Activated B cell treated with CpG ODN at 0.5 μM for 24 hours (primary cell): Measurements from ENCODE around the gene LRRD1. TPM values are rescaled to one million over a fixed set of nuclear protein-coding genes. Genes with fewer than 3 reads are reported as not detected.

Experiments
- ATAC-seq: fragments of 200-7000 bp; cut with Tn5 transposase; one replicate; pipeline ENCODE4 v1.10.0; 2021; ENCODE audit warnings: low read depth, mild to moderate bottlenecking, moderate library complexity
- CTCF ChIA-PET: fragments of 350-600 bp; sonication (Branson Sonifier 250); formaldehyde crosslinking; loops from one replicate; lab custom pipeline; 2021; ENCODE audit warnings: antibody characterized with exemption; lab: Charles Lee
- POLR2A ChIA-PET: fragments of 350-600 bp; sonication (Branson Sonifier 250); formaldehyde crosslinking; loops from one replicate; lab custom pipeline; 2021; ENCODE audit warnings: antibody characterized with exemption; lab: Charles Lee
- DNase-seq: peaks from one replicate; pipeline ENCODE4 v3.0.0; 2022
- H3K27ac Mint-ChIP-seq: one replicate; pipeline ENCODE4 v1.8.0; 2020; ENCODE audit warnings: mixed read lengths
- H3K27me3 Mint-ChIP-seq: one replicate; pipeline ENCODE4 v1.8.0; 2021; ENCODE audit warnings: mixed read lengths
- H3K36me3 Mint-ChIP-seq: one replicate; pipeline ENCODE4 v1.8.0; 2021; ENCODE audit warnings: low read depth, mixed read lengths
- H3K4me1 Mint-ChIP-seq: one replicate; pipeline ENCODE4 v1.8.0; 2021; ENCODE audit warnings: mixed read lengths
- H3K4me3 Mint-ChIP-seq: one replicate; pipeline ENCODE4 v1.8.0; 2020; ENCODE audit warnings: mild to moderate bottlenecking, mixed read lengths
- H3K9me3 Mint-ChIP-seq: one replicate; pipeline ENCODE4 v1.8.0; 2020; ENCODE audit warnings: mixed read lengths
- intact Hi-C: fragments of 100-400 bp; cut with micrococcal nuclease; formaldehyde crosslinking; loops from one replicate; pipeline ENCODE4 v1.15.1; 2024
- total RNA-seq: library from RNA; stranded (reverse); gene quantifications from 2 replicates; pipeline ENCODE4 v1.2.3, GENCODE V29; 2022
- TF ChIP-seq, protein P1 (sequence below): fragments of 200-600 bp; IDR thresholded peaks from one replicate; pipeline ENCODE4 v1.8.0; 2022; ENCODE audit warnings: antibody characterized with exemption, mild to moderate bottlenecking

LRRD1 gene
- total RNA-seq, 1 donor from 2014 or later, result not detected

DNA sequence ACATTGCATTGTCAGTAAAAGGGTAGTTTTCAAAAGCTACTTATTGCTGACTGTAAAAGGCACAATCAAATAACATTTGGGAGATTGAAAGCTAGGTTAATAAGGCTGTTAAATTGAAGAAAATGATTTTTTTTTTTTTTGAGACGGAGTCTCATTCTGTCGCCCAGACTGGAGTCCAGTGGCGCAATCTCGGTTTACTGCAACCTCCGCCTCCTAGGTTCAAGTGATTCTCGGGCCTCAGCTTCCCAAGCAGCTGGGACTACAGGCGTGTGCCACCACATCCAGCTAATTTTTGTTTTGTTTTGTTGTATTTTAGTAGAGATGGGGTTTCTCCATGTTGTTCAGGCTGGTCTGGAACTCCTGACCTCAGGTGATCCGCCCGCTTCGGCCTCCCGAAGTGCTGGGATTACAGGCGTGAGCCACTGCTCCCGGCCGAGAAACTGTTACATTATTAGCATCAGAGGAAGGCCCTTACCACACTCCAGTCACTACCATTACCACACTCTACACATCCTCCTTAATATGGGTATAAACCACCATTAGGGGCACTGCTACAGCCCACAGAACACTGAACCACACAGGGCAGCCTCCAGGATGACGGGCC, 45.7 kb downstream of the LRRD1 start:
- ATAC-seq, result peak; percentile 22
- no peak for DNase-seq
- ChIA-PET POLR2A (interaction anchor here (0.7 to 1.9 kb wide), 7 partner anchors 9 to 469 kb away, joined by 3 to 9 read pairs (median 3); partner anchors contain the start of genes AKAP9, PEX1 and RBM48), CTCF (interaction anchor here (0.7 to 1.0 kb wide), 3 partner anchors 25 to 305 kb away, joined by 3 read pairs; no protein-coding TSS in a partner anchor)
- peak overlapping the region; percentile 100 for H3K27ac Mint-ChIP-seq
- TF ChIP-seq, protein P1, sequence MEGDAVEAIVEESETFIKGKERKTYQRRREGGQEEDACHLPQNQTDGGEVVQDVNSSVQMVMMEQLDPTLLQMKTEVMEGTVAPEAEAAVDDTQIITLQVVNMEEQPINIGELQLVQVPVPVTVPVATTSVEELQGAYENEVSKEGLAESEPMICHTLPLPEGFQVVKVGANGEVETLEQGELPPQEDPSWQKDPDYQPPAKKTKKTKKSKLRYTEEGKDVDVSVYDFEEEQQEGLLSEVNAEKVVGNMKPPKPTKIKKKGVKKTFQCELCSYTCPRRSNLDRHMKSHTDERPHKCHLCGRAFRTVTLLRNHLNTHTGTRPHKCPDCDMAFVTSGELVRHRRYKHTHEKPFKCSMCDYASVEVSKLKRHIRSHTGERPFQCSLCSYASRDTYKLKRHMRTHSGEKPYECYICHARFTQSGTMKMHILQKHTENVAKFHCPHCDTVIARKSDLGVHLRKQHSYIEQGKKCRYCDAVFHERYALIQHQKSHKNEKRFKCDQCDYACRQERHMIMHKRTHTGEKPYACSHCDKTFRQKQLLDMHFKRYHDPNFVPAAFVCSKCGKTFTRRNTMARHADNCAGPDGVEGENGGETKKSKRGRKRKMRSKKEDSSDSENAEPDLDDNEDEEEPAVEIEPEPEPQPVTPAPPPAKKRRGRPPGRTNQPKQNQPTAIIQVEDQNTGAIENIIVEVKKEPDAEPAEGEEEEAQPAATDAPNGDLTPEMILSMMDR, result no peak
- H3K4me1 Mint-ChIP-seq, result peaks cover 47% of the 10 kb centered on the region
- H3K27me3 Mint-ChIP-seq, result no peaks in the 10 kb centered on the region
- intact Hi-C loops, result loop anchor here (2.0 to 10.0 kb wide), 4 partner anchors 252 to 1786 kb away; partner anchors contain the start of genes CDK14, CDK6, GTPBP10 and MTERF1
- H3K36me3 Mint-ChIP-seq, result peaks cover 47% of the 10 kb centered on the region
- H3K4me3 Mint-ChIP-seq, result peak overlapping the region; percentile 99
- no peaks in the 10 kb centered on the region for H3K9me3 Mint-ChIP-seq

DNA sequence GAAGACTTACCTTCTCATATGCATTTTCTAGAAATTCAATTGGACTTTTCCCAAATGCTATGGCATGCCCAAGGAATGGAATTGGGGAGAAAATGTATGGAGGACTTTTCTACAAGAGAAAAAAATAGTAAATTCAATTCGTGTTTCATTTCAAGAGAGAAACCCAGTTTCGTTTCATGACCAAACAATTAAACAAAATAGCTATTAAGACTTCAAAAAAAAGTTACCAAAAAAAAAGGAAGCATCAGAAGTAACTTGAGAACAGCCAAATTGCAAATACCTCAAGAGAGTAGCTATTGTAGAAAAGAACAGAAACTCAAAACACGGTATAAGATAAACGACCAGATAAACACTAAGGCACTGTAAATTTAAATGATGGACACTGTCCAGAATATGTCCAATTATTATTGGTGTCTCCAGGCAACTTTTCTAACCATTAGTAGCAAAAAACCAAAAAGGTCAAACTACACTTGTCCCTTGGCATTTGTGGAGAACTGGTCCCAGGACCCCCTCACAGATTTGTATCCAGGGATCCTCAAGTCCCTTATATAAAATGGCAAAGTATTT, 47.1 kb downstream of the LRRD1 start:
- ATAC-seq, result no peak
- POLR2A ChIA-PET, result interaction anchor here (0.6 to 1.1 kb wide), 5 partner anchors 7 to 1101 kb away, joined by 3 to 7 read pairs (median 3); no protein-coding TSS in a partner anchor
- intact Hi-C loops, result loop anchor here (2.0 to 10.0 kb wide), 4 partner anchors 251 to 1785 kb away; partner anchors contain the start of genes CDK14, CDK6, GTPBP10 and MTERF1
- no peak overlapping the region for H3K27ac Mint-ChIP-seq
- peaks cover 47% of the 10 kb centered on the region for H3K4me1 Mint-ChIP-seq
- H3K4me3 Mint-ChIP-seq, result peak overlapping the region; percentile 53
- CTCF ChIA-PET, result no interaction called here
- H3K36me3 Mint-ChIP-seq, result peaks cover 60% of the 10 kb centered on the region
- TF ChIP-seq, protein P1, result no peak
- no peaks in the 10 kb centered on the region for H3K27me3 Mint-ChIP-seq
- DNase-seq, result no peak
- H3K9me3 Mint-ChIP-seq, result no peaks in the 10 kb centered on the region

- Mint-ChIP-seq H3K9me3 (no peaks in the 10 kb centered on the region), H3K4me3 (no peak overlapping the region), H3K27ac (no peak overlapping the region), H3K27me3 (no peaks in the 10 kb centered on the region), H3K36me3 (peaks cover 67% of the 10 kb centered on the region), H3K4me1 (peaks cover 47% of the 10 kb centered on the region)
- intact Hi-C loops, result loop anchor here (5.0 to 10.0 kb wide), 2 partner anchors 706 to 1536 kb away; partner anchors contain the start of genes CDK14 and CDK6
- ChIA-PET POLR2A (interaction anchor here (0.6 kb wide), 2 partner anchors 399 to 1102 kb away, joined by 3 to 7 read pairs; no protein-coding TSS in a partner anchor), CTCF (no interaction called here)
- TF ChIP-seq, protein P1, result no peak
- ATAC-seq, result no peak
- DNase-seq, result no peak
These were observed 47.8 kb downstream of the LRRD1 start for GRCh38 chr7:92131093-92131492.

- no peaks in the 10 kb centered on the region for H3K27me3 Mint-ChIP-seq
- TF ChIP-seq, protein P1, result no peak
- ChIA-PET POLR2A (interaction anchor here (1.1 kb wide), 1 partner anchor 11 kb away, joined by 3 read pairs; no protein-coding TSS in a partner anchor), CTCF (no interaction called here)
- DNase-seq (no peak), ATAC-seq (no peak)
- peaks cover 90% of the 10 kb centered on the region for H3K36me3 Mint-ChIP-seq
- H3K4me1 Mint-ChIP-seq, result peaks cover 3% of the 10 kb centered on the region
- H3K27ac Mint-ChIP-seq, result no peak overlapping the region
- no peaks in the 10 kb centered on the region for H3K9me3 Mint-ChIP-seq
- intact Hi-C loops, result no loop called here
- no peak overlapping the region for H3K4me3 Mint-ChIP-seq
These were observed 57.3 kb downstream of the LRRD1 start for GRCh38 chr7:92121681-92122080.

GRCh38 chr7:92119213-92119759, 59.7 kb downstream of the LRRD1 start:
- no peaks in the 10 kb centered on the region for H3K27me3 Mint-ChIP-seq
- DNase-seq (no peak), ATAC-seq (no peak)
- H3K9me3 Mint-ChIP-seq, result no peaks in the 10 kb centered on the region
- H3K4me1 Mint-ChIP-seq, result peaks cover 3% of the 10 kb centered on the region
- ChIA-PET POLR2A (no interaction called here), CTCF (no interaction called here)
- peaks cover 91% of the 10 kb centered on the region for H3K36me3 Mint-ChIP-seq
- intact Hi-C loops, result no loop called here
- H3K27ac Mint-ChIP-seq, result no peak overlapping the region
- no peak overlapping the region for H3K4me3 Mint-ChIP-seq
- TF ChIP-seq, protein P1, result no peak
